ENCODE results near the gene SLA2.
"Not testable (repeated sequence)": the region's sequence is repeated elsewhere in the genome, so short reads cannot be mapped to it uniquely, and the experiment has no call there.

The SLA2 gene

DNA sequence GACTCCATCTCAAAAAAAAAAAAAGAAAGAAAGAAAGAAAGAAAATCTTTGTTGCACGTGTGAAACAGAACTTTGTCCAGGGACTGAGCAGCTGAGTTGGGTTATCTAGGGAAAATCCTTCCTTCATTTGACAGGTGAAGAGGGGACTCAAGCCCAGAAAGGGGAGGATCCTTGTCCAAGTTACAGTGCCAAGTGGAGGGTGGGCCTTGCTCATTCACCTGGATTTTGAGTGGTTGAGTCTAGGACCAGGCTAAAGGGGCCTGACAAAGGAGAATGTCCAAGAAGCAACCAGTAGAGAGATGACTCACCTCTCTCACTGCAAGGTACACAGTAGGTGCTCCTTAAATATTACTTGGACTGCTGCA, 69.9 kb downstream of the SLA2 start:
- in situ Hi-C loops (cut with MboI; ENCODE audit: low sequenced_read_pairs), result no loop called here

DNA sequence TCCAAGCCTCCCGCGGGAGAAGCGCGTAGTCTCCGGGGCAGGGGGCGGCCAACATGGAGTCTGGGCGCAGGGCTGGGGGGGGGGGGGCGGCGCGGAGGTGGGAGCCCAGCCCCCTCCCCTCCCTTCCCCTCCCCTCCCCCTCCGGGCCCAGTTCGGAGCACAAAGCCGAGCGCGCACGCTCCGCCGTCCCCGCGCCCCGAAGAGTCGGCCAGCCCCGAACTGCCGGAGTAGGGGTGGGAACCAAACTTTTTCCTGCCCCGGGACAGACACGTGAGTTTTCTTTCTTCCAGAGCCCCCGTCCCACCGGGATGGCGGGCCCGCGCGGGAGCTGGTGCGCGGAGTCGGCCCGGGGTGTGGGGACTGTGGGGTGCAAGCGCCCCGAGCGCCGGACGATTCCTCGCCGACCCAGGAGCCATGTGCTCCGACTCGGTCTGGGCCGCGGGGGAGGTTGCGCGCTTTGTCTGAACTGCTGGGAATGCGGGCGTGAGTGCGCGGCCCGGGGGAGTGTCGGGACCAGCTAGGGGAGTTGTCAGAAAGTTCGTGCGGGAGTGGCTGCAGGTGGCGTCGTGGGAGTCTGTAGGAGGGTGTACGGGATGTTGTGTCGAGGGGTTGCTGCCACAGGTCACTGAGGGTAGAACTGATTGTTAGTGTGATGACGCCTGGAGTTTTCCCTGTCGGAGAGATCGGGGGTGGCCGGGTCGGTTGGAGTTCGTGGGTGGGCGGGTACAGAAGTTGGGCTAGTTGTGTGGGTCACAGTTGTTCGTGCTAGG, 71.4 kb downstream of the SLA2 start:
- in situ Hi-C loops (cut with MboI; ENCODE audit: low sequenced_read_pairs), result no loop called here

DNA sequence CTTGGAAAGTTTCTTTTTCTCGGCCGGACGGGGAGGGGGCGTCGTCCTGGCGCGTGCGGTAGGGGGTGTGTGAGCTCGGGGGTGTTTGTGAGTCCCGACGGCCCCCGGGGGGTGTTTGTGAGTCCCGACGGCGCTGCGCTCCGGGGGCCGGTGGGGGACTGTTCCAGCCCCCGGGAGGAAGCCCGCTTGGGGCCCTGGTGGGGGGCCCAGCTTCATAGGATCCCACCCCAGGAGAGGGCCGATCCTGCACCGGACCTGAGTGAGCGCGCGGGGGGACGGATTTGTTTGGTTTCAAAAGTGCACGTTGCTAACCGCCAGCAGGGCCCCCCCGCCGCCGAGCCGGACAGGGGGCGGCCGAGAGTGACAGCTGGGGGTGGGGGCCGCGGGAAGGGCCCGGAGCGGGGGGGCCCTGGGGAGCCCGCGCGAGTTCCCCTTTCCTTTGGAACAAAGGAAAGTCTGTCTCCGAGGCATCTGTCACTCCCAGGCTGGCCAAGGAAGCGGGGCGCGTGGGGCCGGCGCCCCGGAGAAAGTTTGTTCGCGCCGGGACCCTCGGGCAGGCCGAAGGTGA, 72.1 kb downstream of the SLA2 start:
- in situ Hi-C loops (cut with MboI; ENCODE audit: low sequenced_read_pairs), result no loop called here

- in situ Hi-C loops (cut with MboI; ENCODE audit: low sequenced_read_pairs), result no loop called here
Measured at GRCh38 chr20:36573103-36573797, 72.7 kb downstream of the SLA2 start, which contains the start of gene TGIF2. TSS of gene TGIF2 (plus strand) at chr20:36573597. CDS start at chr20:36578775, 5,178 bp downstream.

DNA sequence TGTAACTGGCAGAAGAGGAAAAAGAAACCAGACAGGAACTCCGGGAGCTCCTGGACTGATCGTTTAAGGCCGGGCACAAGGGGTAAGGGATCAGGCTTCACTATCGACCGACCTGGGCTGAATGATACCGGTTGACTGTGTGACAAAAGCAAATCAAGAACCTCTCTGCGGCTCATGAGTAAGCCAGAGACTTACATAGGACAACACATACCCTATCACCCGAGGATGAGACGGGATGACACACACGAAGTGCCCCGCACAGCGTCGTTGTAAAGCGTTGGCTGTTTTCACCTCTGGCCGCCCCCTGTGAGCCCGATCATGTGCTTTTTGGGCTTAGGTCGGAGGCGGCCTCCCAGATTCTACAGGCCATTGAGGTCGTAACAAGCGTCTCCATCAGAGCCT, 73.3 kb downstream of the SLA2 start:
- in situ Hi-C loops (cut with MboI; ENCODE audit: low sequenced_read_pairs), result no loop called here

GRCh38 chr20:36571564-36572504, 74.2 kb downstream of the SLA2 start:
- in situ Hi-C loops (cut with MboI; ENCODE audit: low sequenced_read_pairs), result no loop called here

GRCh38 chr20:36569847-36570429, 76.1 kb downstream of the SLA2 start:
- in situ Hi-C loops (cut with MboI; ENCODE audit: low sequenced_read_pairs), result no loop called here

DNA sequence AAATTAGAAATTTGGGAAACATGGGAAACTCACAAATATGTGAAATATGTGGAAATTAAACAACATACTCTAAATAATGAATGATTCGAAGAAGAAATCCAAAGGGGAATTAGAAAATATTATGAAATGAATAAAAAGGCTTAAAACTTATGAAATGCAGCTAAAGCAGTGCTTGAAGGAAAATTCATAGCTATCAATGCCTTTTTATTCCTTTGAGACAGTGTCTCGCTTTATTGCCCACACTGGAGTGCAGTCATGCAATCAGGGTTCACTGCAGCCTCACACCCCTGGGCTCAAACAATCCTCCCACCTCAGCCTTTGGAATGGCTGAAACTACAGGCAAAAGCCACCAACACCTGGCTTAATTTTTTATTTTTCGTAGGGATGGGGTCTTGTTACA, 80.5 kb downstream of the SLA2 start:
- in situ Hi-C loops (cut with MboI; ENCODE audit: low sequenced_read_pairs), result no loop called here

DNA sequence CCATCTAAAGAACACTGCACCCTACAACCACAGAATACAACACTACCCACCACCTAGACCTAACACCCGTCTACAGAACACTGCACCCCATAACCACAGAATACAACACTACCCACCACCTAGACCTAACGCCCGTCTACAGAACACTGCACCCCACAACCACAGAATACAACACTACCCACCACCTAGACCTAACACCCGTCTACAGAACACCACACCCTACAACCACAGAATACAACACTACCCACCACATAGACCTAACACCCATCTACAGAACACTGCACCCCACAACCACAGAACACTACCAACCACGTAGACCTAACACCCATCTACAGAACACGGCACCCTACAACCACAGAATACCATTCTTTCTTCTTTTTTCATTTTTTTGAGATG, 81.3 kb downstream of the SLA2 start:
- in situ Hi-C loops (cut with MboI; ENCODE audit: low sequenced_read_pairs), result not testable (repeated sequence)

GRCh38 chr20:36564078-36564725, 81.8 kb downstream of the SLA2 start:
- in situ Hi-C loops (cut with MboI; ENCODE audit: low sequenced_read_pairs), result not testable (repeated sequence)

DNA sequence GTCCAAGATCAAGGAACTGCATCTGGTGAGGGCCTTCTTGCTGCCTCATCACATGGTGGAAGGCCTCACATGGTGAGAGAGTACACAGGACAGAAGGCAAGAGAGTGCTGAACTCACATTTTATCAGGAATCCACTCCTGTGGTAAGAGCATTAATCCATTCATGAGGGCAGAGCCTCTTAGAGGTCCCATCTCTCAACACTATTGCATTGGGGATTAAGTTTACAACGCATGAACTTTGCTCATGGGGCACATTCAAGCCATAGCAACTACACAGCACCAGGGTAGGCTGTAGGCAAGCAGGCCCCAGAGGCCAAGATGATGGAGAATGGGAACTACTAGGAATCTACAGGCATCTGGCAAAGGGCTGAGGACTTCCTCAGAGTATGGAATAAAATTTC, 82.6 kb downstream of the SLA2 start:
- in situ Hi-C loops (cut with MboI; ENCODE audit: low sequenced_read_pairs), result no loop called here

DNA sequence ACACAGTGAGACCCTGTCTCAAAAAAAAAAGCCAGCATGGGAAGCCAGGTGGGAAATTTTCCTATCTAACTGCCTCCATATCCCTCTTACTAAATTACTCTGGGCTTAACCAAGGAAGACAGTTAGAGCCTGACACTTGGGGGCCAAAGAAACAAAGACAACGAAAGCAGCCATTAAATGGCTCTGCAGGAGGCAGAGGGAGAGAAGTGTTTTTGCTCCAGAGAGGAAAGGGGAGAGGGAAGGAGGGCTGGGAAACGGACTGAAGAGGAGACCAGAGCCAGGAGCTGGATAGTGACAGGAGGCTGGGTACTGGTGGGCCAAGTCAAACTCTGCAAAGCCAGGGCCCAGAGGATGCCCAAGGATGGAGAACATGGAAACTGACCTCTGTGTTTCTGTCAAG, 83.3 kb downstream of the SLA2 start:
- in situ Hi-C loops (cut with MboI; ENCODE audit: low sequenced_read_pairs), result no loop called here
